ENCODE data around the gene NACC2. TPM values are rescaled to one million over a fixed set of nuclear protein-coding genes. Genes with fewer than 3 reads are reported as not detected.
"Not testable (repeated sequence)": the region's sequence is repeated elsewhere in the genome, so short reads cannot be mapped to it uniquely, and the experiment has no call there.

The NACC2 gene
- total RNA-seq, 1 experiment from 2014 or later, result 24.8 TPM

GRCh38 chr9:136105398-136106135 lies 10.5 kb upstream of the NACC2 start:
- intact Hi-C loops (cut with micrococcal nuclease; ENCODE audit: unreplicated experiment), result no loop called here
- no peak for DNase-seq
- H3K4me3 Mint-ChIP-seq (ENCODE audit: low read depth, unreplicated experiment), result no peak overlapping the region
- TF ChIP-seq, protein P1, sequence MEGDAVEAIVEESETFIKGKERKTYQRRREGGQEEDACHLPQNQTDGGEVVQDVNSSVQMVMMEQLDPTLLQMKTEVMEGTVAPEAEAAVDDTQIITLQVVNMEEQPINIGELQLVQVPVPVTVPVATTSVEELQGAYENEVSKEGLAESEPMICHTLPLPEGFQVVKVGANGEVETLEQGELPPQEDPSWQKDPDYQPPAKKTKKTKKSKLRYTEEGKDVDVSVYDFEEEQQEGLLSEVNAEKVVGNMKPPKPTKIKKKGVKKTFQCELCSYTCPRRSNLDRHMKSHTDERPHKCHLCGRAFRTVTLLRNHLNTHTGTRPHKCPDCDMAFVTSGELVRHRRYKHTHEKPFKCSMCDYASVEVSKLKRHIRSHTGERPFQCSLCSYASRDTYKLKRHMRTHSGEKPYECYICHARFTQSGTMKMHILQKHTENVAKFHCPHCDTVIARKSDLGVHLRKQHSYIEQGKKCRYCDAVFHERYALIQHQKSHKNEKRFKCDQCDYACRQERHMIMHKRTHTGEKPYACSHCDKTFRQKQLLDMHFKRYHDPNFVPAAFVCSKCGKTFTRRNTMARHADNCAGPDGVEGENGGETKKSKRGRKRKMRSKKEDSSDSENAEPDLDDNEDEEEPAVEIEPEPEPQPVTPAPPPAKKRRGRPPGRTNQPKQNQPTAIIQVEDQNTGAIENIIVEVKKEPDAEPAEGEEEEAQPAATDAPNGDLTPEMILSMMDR (IDR thresholded peaks at IDR 0.05; ENCODE audit: unreplicated experiment), result no peak
- CTCF ChIA-PET, result no interaction called here
- H3K27me3 Mint-ChIP-seq (ENCODE audit: unreplicated experiment), result peaks cover 37% of the 10 kb centered on the region
- H3K27ac Mint-ChIP-seq (ENCODE audit: unreplicated experiment), result no peak overlapping the region
- no peaks in the 10 kb centered on the region for H3K4me1 Mint-ChIP-seq (ENCODE audit: low read depth, unreplicated experiment)
- H3K36me3 Mint-ChIP-seq (ENCODE audit: insufficient read depth, unreplicated experiment), result no peaks in the 10 kb centered on the region
- H3K9me3 Mint-ChIP-seq (ENCODE audit: low read depth, unreplicated experiment), result no peaks in the 10 kb centered on the region
- BruUV-seq (replicated peaks), result no TSS peak

DNA sequence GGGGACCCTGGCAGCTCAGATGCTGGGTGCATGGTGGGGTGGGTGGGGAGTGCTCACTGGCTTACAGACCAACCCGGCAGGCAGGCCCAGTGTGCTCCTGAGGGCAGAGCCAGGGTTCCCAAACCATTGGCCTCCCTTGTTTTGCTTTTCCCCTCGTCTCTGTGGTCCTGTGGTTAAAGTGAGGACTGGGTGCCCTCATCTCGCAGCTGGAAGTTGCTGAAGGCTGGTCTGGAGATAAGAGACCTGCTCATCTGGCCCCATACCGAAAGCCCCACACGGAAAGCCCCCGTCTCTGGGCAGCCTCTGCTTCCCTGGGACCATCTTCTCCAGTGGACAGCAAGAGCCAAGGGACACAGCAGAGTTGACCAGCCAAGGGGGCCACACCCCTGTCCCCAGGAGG lies 9.8 kb upstream of the NACC2 start:
- CTCF ChIA-PET, result interaction anchor here (0.8 kb wide), 1 partner anchor 148 kb away, joined by 5 read pairs; no protein-coding TSS in a partner anchor
- no peaks in the 10 kb centered on the region for H3K36me3 Mint-ChIP-seq (ENCODE audit: insufficient read depth, unreplicated experiment)
- no peaks in the 10 kb centered on the region for H3K4me1 Mint-ChIP-seq (ENCODE audit: low read depth, unreplicated experiment)
- H3K9me3 Mint-ChIP-seq (ENCODE audit: low read depth, unreplicated experiment), result no peaks in the 10 kb centered on the region
- intact Hi-C loops (cut with micrococcal nuclease; ENCODE audit: unreplicated experiment), result no loop called here
- TF ChIP-seq, protein P1 (IDR thresholded peaks at IDR 0.05; ENCODE audit: unreplicated experiment), result no peak
- BruUV-seq (replicated peaks), result no TSS peak
- H3K27ac Mint-ChIP-seq (ENCODE audit: unreplicated experiment), result no peak overlapping the region
- H3K27me3 Mint-ChIP-seq (ENCODE audit: unreplicated experiment), result peaks cover 38% of the 10 kb centered on the region
- DNase-seq, result no peak
- H3K4me3 Mint-ChIP-seq (ENCODE audit: low read depth, unreplicated experiment), result no peak overlapping the region

DNA sequence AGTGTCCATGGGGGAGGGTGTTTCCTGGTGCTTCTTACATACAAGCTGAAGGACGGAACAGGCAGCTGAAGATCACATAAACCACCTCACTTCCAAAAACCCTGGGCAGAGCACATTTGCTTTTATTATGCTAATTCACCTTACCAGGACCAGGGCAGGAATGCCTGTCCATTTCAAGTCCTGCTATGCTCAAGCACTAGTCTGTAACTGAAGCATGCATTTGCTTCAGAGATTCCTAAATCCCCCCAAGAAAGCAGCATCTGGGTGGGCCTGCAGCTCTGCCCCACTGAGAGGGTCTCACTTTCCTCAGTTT lies 9.4 kb upstream of the NACC2 start:
- Mint-ChIP-seq H3K36me3 (ENCODE audit: insufficient read depth, unreplicated experiment) (no peaks in the 10 kb centered on the region), H3K27ac (ENCODE audit: unreplicated experiment) (no peak overlapping the region), H3K4me3 (ENCODE audit: low read depth, unreplicated experiment) (no peak overlapping the region), H3K4me1 (ENCODE audit: low read depth, unreplicated experiment) (no peaks in the 10 kb centered on the region), H3K9me3 (ENCODE audit: low read depth, unreplicated experiment) (no peaks in the 10 kb centered on the region), H3K27me3 (ENCODE audit: unreplicated experiment) (peaks cover 43% of the 10 kb centered on the region)
- CTCF ChIA-PET, result interaction anchor here (0.6 to 0.8 kb wide), 2 partner anchors 148 to 207 kb away, joined by 3 to 5 read pairs; no protein-coding TSS in a partner anchor
- TF ChIP-seq, protein P1 (IDR thresholded peaks at IDR 0.05; ENCODE audit: unreplicated experiment), result no peak
- no peak for DNase-seq
- intact Hi-C loops (cut with micrococcal nuclease; ENCODE audit: unreplicated experiment), result no loop called here
- no TSS peak for BruUV-seq (replicated peaks)

- Mint-ChIP-seq H3K9me3 (ENCODE audit: low read depth, unreplicated experiment) (no peaks in the 10 kb centered on the region), H3K27ac (ENCODE audit: unreplicated experiment) (no peak overlapping the region), H3K4me1 (ENCODE audit: low read depth, unreplicated experiment) (no peaks in the 10 kb centered on the region), H3K27me3 (ENCODE audit: unreplicated experiment) (peaks cover 49% of the 10 kb centered on the region), H3K4me3 (ENCODE audit: low read depth, unreplicated experiment) (no peak overlapping the region), H3K36me3 (ENCODE audit: insufficient read depth, unreplicated experiment) (no peaks in the 10 kb centered on the region)
- CTCF ChIA-PET, result interaction anchor here (0.6 to 0.8 kb wide), 2 partner anchors 147 to 207 kb away, joined by 3 to 5 read pairs; no protein-coding TSS in a partner anchor
- no peak for DNase-seq
- TF ChIP-seq, protein P1 (IDR thresholded peaks at IDR 0.05; ENCODE audit: unreplicated experiment), result no peak
- intact Hi-C loops (cut with micrococcal nuclease; ENCODE audit: unreplicated experiment), result no loop called here
- BruUV-seq (replicated peaks), result no TSS peak
Observed at GRCh38 chr9:136103651-136104487, 8.8 kb upstream of the NACC2 start.

- H3K9me3 Mint-ChIP-seq (ENCODE audit: low read depth, unreplicated experiment); intact Hi-C loops (cut with micrococcal nuclease; ENCODE audit: unreplicated experiment); BruUV-seq (replicated peaks); H3K36me3 Mint-ChIP-seq (ENCODE audit: insufficient read depth, unreplicated experiment); CTCF ChIA-PET; H3K4me1 Mint-ChIP-seq (ENCODE audit: low read depth, unreplicated experiment); H3K27ac Mint-ChIP-seq (ENCODE audit: unreplicated experiment); DNase-seq; H3K4me3 Mint-ChIP-seq (ENCODE audit: low read depth, unreplicated experiment): not testable (repeated sequence)
- H3K27me3 Mint-ChIP-seq (ENCODE audit: unreplicated experiment), result peaks cover 61% of the 10 kb centered on the region
Observed at GRCh38 chr9:136101615-136102074, 6.6 kb upstream of the NACC2 start.

All from Calu3 (cell line).